SK-MEL-5 (cell line): ENCODE measurements around the gene CPXM1. TPM values are rescaled to one million over a fixed set of nuclear protein-coding genes. Genes with fewer than 3 reads are reported as not detected.
"Not testable (repeated sequence)": the region's sequence is repeated elsewhere in the genome, so short reads cannot be mapped to it uniquely, and the experiment has no call there.

Experiments used
- DNase-seq: peaks from one replicate; pipeline ENCODE4 v3.0.0-alpha.2; 2016; ENCODE audit warnings: low read depth, low spot score
- in situ Hi-C: cut with HindIII; loops from 2 replicates; pipeline ENCODE4 v1.10.0; 2016; ENCODE audit warnings: low sequenced_read_pairs, high pct_unique_total_duplicates, low pct_unique_long_range_greater_than_20kb
- total RNA-seq: library from RNA; depleted of rRNA; stranded (reverse); fragments of >200 nt; shearing (Covaris generic); gene quantifications from 2 replicates; pipeline ENCODE4 v1.2.3, GENCODE V29; 2014

The CPXM1 gene
- total RNA-seq, 1 experiment from 2014 or later = 0.98 TPM

- DNase-seq = no peak
- in situ Hi-C loops = no loop called here
Measured at GRCh38 chr20:2829376-2829775, 28.9 kb upstream of the CPXM1 start.

GRCh38 chr20:2826655-2827054 lies 26.2 kb upstream of the CPXM1 start:
- in situ Hi-C loops = no loop called here
- DNase-seq = no peak

GRCh38 chr20:2825761-2826160 lies 25.3 kb upstream of the CPXM1 start:
- in situ Hi-C loops = no loop called here
- DNase-seq = no peak

GRCh38 chr20:2822073-2822472 lies 21.6 kb upstream of the CPXM1 start:
- in situ Hi-C loops = no loop called here
- DNase-seq = no peak

GRCh38 chr20:2820896-2821869 lies 20.8 kb upstream of the CPXM1 start:
- no peak for DNase-seq
- in situ Hi-C loops = no loop called here

- no peak for DNase-seq
- in situ Hi-C loops = no loop called here
Measured at GRCh38 chr20:2820084-2820895, 19.9 kb upstream of the CPXM1 start.

GRCh38 chr20:2817891-2818595 lies 17.6 kb upstream of the CPXM1 start:
- in situ Hi-C loops = no loop called here
- no peak for DNase-seq

GRCh38 chr20:2817341-2817726 lies 16.9 kb upstream of the CPXM1 start:
- in situ Hi-C loops = no loop called here
- DNase-seq = no peak

- in situ Hi-C loops = no loop called here
- DNase-seq = peak; percentile 39
Measured at GRCh38 chr20:2816583-2817340, 16.3 kb upstream of the CPXM1 start.

GRCh38 chr20:2816030-2816582 lies 15.7 kb upstream of the CPXM1 start, which contains the start of gene TMEM239:
TMEM239 (plus strand) TSS chr20:2816364; CDS start chr20:2816555, 191 bp downstream.
- in situ Hi-C loops = no loop called here
- DNase-seq = no peak

- DNase-seq = no peak
Measured at GRCh38 chr20:2815242-2815900, 14.9 kb upstream of the CPXM1 start.

GRCh38 chr20:2814587-2815051 lies 14.2 kb upstream of the CPXM1 start, which contains the start of gene C20orf141:
C20orf141 (plus strand) TSS chr20:2814987; CDS start chr20:2815185, 198 bp downstream.
- in situ Hi-C loops = no loop called here
- DNase-seq = peak; percentile 86

More at GRCh38 chr20:2815242-2815900, 14.9 kb upstream of the CPXM1 start:
- in situ Hi-C loops = no loop called here

GRCh38 chr20:2814076-2814475 lies 13.6 kb upstream of the CPXM1 start:
- in situ Hi-C loops = no loop called here
- DNase-seq = no peak

GRCh38 chr20:2812189-2812588 lies 11.8 kb upstream of the CPXM1 start:
- DNase-seq = no peak
- in situ Hi-C loops = no loop called here

- in situ Hi-C loops = no loop called here
- no peak for DNase-seq
Measured at GRCh38 chr20:2809690-2810089, 9.3 kb upstream of the CPXM1 start.

- in situ Hi-C loops, DNase-seq: not testable (repeated sequence)
Measured at GRCh38 chr20:2807929-2808328, 7.5 kb upstream of the CPXM1 start.
